Measurements from ENCODE around the gene OBP2A. TPM values are rescaled to one million over a fixed set of nuclear protein-coding genes. Genes with fewer than 3 reads are reported as not detected.

OBP2A gene
- polyA plus RNA-seq, 1 experiment, result not detected

DNA sequence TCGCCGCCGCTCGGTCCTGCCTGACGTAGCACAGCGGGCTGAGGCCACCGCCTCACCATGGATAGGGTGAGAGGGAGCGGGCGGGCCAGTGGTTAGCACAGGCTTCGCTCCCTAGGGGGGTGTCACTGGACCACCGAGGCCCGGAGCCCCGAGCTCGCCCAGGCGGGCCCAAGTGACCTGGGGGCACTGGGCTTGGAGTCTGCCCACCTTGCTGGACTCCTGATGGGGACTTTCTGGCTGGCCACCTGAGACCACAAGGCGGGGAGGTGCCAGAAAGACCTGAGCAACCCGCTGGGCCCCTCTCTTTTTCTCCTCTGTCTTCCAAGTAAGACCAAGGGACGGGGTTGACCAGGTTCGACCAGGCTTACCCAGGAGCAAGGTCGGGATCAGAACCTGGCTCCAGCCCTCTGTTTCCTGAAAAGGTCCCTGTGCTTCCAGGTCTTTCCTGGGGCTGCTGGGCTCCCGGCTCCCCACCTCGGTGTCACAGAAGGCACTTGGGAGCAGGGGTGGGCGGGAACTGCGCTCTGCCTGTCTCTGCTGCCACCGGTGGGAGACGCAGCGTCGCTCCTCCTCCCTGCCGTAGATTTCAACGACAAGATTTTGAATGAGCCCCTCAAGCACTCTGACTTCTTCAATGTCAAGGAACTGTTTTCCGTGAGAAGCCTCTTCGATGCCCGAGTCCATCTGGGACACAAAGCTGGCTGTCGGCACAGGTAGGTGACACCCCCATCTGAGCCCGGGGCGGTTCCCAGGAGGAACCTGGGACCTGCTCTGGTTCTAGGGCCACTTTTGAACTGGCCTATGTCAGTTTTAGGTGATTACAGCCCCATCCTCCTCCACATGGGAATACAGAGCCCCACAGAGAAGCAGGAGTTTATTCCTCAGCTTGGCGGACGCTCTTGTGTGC, 44.4 kb upstream of the OBP2A start:
- CTCF ChIA-PET, result interaction anchor here (1.0 kb wide), 1 partner anchor 11 kb away, joined by 3 read pairs; no protein-coding TSS in a partner anchor
- Histone ChIP-seq H3K27ac (ENCODE audit: low read depth, low read length) (no peak overlapping the region), H3K9me3 (ENCODE audit: control insufficient read depth, insufficient read depth, low read length) (no peaks in the 10 kb centered on the region; the same call in 1 of the 2 replicates), H3K4me3 (ENCODE audit: low read depth, low read length) (peak overlapping the region; percentile 80), H3K27me3 (ENCODE audit: control insufficient read depth, insufficient read depth, low read length) (no peaks in the 10 kb centered on the region)
- TF ChIP-seq, protein P1, sequence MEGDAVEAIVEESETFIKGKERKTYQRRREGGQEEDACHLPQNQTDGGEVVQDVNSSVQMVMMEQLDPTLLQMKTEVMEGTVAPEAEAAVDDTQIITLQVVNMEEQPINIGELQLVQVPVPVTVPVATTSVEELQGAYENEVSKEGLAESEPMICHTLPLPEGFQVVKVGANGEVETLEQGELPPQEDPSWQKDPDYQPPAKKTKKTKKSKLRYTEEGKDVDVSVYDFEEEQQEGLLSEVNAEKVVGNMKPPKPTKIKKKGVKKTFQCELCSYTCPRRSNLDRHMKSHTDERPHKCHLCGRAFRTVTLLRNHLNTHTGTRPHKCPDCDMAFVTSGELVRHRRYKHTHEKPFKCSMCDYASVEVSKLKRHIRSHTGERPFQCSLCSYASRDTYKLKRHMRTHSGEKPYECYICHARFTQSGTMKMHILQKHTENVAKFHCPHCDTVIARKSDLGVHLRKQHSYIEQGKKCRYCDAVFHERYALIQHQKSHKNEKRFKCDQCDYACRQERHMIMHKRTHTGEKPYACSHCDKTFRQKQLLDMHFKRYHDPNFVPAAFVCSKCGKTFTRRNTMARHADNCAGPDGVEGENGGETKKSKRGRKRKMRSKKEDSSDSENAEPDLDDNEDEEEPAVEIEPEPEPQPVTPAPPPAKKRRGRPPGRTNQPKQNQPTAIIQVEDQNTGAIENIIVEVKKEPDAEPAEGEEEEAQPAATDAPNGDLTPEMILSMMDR (IDR thresholded peaks at IDR 0.05; ENCODE audit: low read depth, low read length), result no peak
- POLR2A ChIA-PET, result no interaction called here
- no peak for DNase-seq (ENCODE audit: low read depth, low spot score)

DNA sequence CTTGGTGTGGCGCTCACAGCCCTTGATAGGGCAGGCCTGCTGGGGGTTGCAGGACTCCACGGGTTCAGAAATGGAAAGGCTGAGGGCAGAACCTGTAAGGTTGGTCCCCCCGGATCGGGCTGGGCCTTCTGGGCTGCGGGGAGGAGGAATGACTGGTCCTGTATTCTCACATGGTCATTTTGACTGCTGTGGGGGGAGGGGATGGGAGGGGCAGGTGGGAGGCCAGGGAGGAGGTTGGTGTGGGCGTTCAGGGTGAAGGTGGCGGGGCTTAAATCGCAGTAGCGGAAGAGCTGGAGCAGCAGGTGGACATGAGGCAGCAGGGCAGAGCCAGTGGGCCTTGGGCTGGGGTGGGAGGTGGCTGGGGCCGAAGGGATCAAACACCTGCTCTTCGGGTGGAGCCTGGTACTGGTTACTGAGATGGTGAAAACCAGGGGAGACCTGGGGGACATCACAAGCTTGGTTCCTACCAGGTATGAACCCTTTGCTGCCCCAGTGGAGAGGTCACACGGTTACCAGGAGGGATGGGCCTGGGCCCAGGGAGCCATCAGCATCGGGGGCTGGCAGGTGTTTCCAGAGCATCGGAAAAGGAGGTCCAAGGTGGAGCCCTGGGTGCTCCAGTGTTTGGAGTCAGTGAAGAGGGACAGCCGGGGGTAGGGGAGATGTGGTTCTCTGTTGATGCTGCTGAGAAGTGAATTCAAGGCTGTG, 43.6 kb upstream of the OBP2A start:
- H3K4me3 ChIP-seq (ENCODE audit: low read depth, low read length), result peak overlapping the region; percentile 4; the same call in 1 of the 2 replicates
- POLR2A ChIA-PET, result no interaction called here
- H3K9me3 ChIP-seq (ENCODE audit: control insufficient read depth, insufficient read depth, low read length), result no peaks in the 10 kb centered on the region; the same call in 1 of the 2 replicates
- CTCF ChIA-PET, result interaction anchor here (1.0 kb wide), 1 partner anchor 11 kb away, joined by 3 read pairs; no protein-coding TSS in a partner anchor
- H3K27me3 ChIP-seq (ENCODE audit: control insufficient read depth, insufficient read depth, low read length), result no peaks in the 10 kb centered on the region
- no peak for DNase-seq (ENCODE audit: low read depth, low spot score)
- TF ChIP-seq, protein P1 (IDR thresholded peaks at IDR 0.05; ENCODE audit: low read depth, low read length), result no peak
- no peak overlapping the region for H3K27ac ChIP-seq (ENCODE audit: low read depth, low read length)

DNA sequence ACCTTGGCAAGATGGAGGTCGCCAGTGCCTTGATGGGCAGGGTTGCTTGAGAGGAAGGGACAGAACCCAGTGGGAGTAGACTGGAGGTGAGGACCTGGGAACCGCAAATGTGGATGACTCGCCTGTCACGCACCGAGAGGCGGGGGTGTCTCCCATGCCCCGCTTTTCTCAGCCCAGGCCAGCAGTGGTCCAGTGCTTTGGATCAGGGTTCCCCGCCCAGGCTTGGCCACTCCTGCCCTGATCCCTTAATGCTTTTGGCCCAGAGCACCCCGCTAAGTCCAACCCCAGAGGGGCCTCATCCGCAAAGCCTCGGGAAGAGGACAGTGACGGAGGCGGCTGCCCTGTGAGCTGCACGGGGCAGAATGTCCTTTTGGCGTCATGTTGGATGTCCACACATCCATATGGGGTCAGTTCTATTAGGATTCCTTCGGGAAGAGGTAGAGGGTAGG, 43.0 kb upstream of the OBP2A start:
- no peak for DNase-seq (ENCODE audit: low read depth, low spot score)
- H3K27ac ChIP-seq (ENCODE audit: low read depth, low read length), result no peak overlapping the region
- H3K27me3 ChIP-seq (ENCODE audit: control insufficient read depth, insufficient read depth, low read length), result no peaks in the 10 kb centered on the region
- no peaks in the 10 kb centered on the region; the same call in 1 of the 2 replicates for H3K9me3 ChIP-seq (ENCODE audit: control insufficient read depth, insufficient read depth, low read length)
- CTCF ChIA-PET, result no interaction called here
- POLR2A ChIA-PET, result no interaction called here
- TF ChIP-seq, protein P1 (IDR thresholded peaks at IDR 0.05; ENCODE audit: low read depth, low read length), result no peak
- no peak overlapping the region for H3K4me3 ChIP-seq (ENCODE audit: low read depth, low read length)

DNA sequence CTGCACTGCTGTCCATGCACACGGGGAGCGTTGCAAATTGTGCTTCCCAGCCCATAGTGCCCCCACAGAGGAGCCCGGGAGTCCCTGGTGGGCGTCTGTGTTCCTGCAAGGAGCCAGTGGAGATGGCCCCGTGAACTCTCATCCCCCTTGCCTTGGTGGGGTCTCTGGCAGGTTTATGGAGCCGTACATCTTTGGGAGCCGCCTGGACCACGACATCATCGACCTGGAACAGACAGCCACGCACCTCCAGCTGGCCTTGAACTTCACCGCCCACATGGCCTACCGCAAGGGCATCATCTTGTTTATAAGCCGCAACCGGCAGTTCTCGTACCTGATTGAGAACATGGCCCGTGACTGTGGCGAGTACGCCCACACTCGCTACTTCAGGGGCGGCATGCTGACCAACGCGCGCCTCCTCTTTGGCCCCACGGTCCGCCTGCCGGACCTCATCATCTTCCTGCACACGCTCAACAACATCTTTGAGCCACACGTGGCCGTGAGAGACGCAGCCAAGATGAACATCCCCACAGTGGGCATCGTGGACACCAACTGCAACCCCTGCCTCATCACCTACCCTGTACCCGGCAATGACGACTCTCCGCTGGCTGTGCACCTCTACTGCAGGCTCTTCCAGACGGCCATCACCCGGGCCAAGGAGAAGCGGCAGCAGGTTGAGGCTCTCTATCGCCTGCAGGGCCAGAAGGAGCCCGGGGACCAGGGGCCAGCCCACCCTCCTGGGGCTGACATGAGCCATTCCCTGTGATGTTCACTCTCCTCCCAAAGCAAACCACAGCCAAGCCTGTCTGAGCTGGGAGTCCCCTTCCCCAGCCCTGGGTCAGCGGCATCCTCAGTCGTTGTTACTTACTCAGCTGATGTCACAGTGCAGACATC, 42.3 kb upstream of the OBP2A start:
- POLR2A ChIA-PET, result no interaction called here
- TF ChIP-seq, protein P1 (IDR thresholded peaks at IDR 0.05; ENCODE audit: low read depth, low read length), result no peak
- Histone ChIP-seq H3K27ac (ENCODE audit: low read depth, low read length) (no peak overlapping the region), H3K27me3 (ENCODE audit: control insufficient read depth, insufficient read depth, low read length) (no peaks in the 10 kb centered on the region), H3K4me3 (ENCODE audit: low read depth, low read length) (no peak overlapping the region), H3K9me3 (ENCODE audit: control insufficient read depth, insufficient read depth, low read length) (peaks cover 3% of the 10 kb centered on the region; the same call in 1 of the 2 replicates)
- no peak for DNase-seq (ENCODE audit: low read depth, low spot score)
- CTCF ChIA-PET, result interaction anchor here (1.2 to 1.9 kb wide), 4 partner anchors 9 to 63 kb away, joined by 3 to 5 read pairs (median 3); no protein-coding TSS in a partner anchor

All from AG04450 (cell line).